BJ (cell line): Measurements from ENCODE around the gene DTNB. TPM values are rescaled to one million over a fixed set of nuclear protein-coding genes. Genes with fewer than 3 reads are reported as not detected.
A peak's percentile ranks its signal among the peaks of the same experiment; 100 is the strongest.

Experiments
- CTCF ChIA-PET: fragments of 350-600 bp; formaldehyde crosslinking; extraction: SDS; loops from one replicate; lab custom pipeline; 2021; ENCODE audit warnings: antibody characterized with exemption, inconsistent platforms; lab: Yijun Ruan, JAX
- POLR2A ChIA-PET: fragments of 300-600 bp; sonication (Branson Sonifier 250); formaldehyde crosslinking; extraction: SDS; loops from one replicate; lab custom pipeline; 2021; ENCODE audit warnings: antibody characterized with exemption; lab: Charles Lee
- DNase-seq: peaks from one replicate; pipeline ENCODE4 v3.0.0-alpha.2; 2011; ENCODE audit warnings: low read depth
- H3K27me3 ChIP-seq: 2 replicates; pipeline ENCODE4 v1.6.0; 2011; ENCODE audit warnings: low read length; ENCODE audit not compliant: control insufficient read depth, insufficient read depth
- H3K36me3 ChIP-seq: 2 replicates; pipeline ENCODE4 v1.5.1; 2011; ENCODE audit warnings: low read length; ENCODE audit not compliant: control insufficient read depth, insufficient read depth
- H3K4me3 ChIP-seq: 2 replicates; pipeline ENCODE4 v1.5.1; 2011; ENCODE audit warnings: low read depth, mild to moderate bottlenecking, control low read depth, low read length
- polyA plus RNA-seq: library from polyadenylated mRNA; depleted of rRNA; stranded (reverse); fragments of >200 nt; gene quantifications from 2 replicates; pipeline ENCODE4 v1.2.3, GENCODE V29; 2011
- TF ChIP-seq, protein P1 (sequence below): IDR thresholded peaks from 2 replicates; pipeline ENCODE4 v1.5.1; 2011; ENCODE audit warnings: low read depth, mild to moderate bottlenecking, control low read depth, inconsistent platforms, low read length, moderate library complexity; ENCODE audit not compliant: insufficient read depth

DTNB gene
- polyA plus RNA-seq, 1 experiment, result 7.7 TPM

DNA sequence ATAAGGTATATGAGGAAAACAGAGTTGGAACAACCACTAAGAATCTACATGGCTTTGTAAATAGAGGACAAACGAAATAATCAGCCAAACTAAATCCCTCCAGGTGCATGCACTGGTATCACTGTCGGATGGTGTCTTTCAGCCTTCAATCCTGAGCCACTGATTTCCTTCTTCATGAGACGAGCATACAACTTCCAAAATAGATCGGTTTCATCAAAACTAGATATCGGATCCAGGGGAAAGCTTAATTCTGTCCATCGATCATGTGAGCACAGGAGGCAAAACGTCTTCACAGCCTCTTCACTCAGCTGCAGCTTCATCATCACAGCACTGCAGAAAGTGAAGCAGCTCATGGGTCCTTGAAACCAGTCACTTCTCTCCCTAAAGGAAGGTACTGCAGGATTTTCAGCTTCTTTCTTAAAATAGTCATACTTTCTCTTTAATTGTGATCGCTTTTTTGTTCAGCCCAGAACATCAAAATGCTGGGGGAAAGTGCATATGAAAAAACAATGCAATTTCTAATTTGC lies 80.5 kb downstream of the DTNB start:
- Histone ChIP-seq H3K4me3 (no peak overlapping the region), H3K36me3 (no peaks in the 10 kb centered on the region), H3K27me3 (no peaks in the 10 kb centered on the region)
- ChIA-PET CTCF (interaction anchor here (1.0 to 1.5 kb wide), 2 partner anchors 14 to 72 kb away, joined by 3 to 5 read pairs; no protein-coding TSS in a partner anchor), POLR2A (interaction anchor here (0.6 kb wide), 1 partner anchor 114 kb away, joined by 3 read pairs; no protein-coding TSS in a partner anchor)
- DNase-seq, result no peak
- TF ChIP-seq, protein P1, sequence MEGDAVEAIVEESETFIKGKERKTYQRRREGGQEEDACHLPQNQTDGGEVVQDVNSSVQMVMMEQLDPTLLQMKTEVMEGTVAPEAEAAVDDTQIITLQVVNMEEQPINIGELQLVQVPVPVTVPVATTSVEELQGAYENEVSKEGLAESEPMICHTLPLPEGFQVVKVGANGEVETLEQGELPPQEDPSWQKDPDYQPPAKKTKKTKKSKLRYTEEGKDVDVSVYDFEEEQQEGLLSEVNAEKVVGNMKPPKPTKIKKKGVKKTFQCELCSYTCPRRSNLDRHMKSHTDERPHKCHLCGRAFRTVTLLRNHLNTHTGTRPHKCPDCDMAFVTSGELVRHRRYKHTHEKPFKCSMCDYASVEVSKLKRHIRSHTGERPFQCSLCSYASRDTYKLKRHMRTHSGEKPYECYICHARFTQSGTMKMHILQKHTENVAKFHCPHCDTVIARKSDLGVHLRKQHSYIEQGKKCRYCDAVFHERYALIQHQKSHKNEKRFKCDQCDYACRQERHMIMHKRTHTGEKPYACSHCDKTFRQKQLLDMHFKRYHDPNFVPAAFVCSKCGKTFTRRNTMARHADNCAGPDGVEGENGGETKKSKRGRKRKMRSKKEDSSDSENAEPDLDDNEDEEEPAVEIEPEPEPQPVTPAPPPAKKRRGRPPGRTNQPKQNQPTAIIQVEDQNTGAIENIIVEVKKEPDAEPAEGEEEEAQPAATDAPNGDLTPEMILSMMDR, result no peak

- no peaks in the 10 kb centered on the region for H3K27me3 ChIP-seq
- no peak overlapping the region for H3K4me3 ChIP-seq
- ChIA-PET POLR2A (no interaction called here), CTCF (interaction anchor here (1.0 to 1.2 kb wide), 2 partner anchors 74 to 194 kb away, joined by 3 to 4 read pairs; no protein-coding TSS in a partner anchor)
- TF ChIP-seq, protein P1, result no peak
- no peak for DNase-seq
- no peaks in the 10 kb centered on the region for H3K36me3 ChIP-seq
Observed at GRCh38 chr2:25590921-25591505, 82.4 kb downstream of the DTNB start.

- DNase-seq, result no peak
- TF ChIP-seq, protein P1, result no peak
- H3K4me3 ChIP-seq, result no peak overlapping the region
- no peaks in the 10 kb centered on the region for H3K36me3 ChIP-seq
- POLR2A ChIA-PET, result no interaction called here
- no peaks in the 10 kb centered on the region for H3K27me3 ChIP-seq
- CTCF ChIA-PET, result interaction anchor here (0.6 to 1.2 kb wide), 3 partner anchors 36 to 75 kb away, joined by 3 to 4 read pairs (median 3); no protein-coding TSS in a partner anchor
Observed at GRCh38 chr2:25589676-25590205, 83.6 kb downstream of the DTNB start.

DNA sequence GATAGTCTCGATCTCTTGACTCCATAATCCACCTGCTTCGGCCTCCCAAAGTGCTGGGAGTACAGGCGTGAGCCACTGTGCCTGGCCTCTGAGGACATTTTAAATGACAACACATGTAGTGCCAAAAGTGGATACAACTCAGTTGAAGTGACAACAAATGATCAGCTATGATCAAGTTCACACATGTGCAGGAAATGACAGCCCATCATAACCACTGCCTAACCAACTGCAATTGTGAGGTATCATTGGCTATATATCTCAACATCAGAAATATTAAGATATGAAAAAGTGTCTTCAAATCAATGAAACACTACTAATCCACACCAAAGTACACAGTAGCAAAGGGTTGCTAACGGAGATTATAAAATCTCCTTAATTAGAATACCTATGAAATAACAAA lies 84.8 kb downstream of the DTNB start:
- TF ChIP-seq, protein P1, result no peak
- Histone ChIP-seq H3K36me3 (no peaks in the 10 kb centered on the region), H3K27me3 (no peaks in the 10 kb centered on the region), H3K4me3 (no peak overlapping the region)
- CTCF ChIA-PET, result no interaction called here
- POLR2A ChIA-PET, result no interaction called here
- no peak for DNase-seq

GRCh38 chr2:25587361-25587760 lies 86.0 kb downstream of the DTNB start:
- peak; percentile 16 for DNase-seq
- ChIA-PET POLR2A (no interaction called here), CTCF (no interaction called here)
- Histone ChIP-seq H3K4me3 (no peak overlapping the region), H3K36me3 (no peaks in the 10 kb centered on the region), H3K27me3 (no peaks in the 10 kb centered on the region)
- TF ChIP-seq, protein P1, result no peak
